ENCODE data around the gene ATP10A.

Gene ATP10A

DNA sequence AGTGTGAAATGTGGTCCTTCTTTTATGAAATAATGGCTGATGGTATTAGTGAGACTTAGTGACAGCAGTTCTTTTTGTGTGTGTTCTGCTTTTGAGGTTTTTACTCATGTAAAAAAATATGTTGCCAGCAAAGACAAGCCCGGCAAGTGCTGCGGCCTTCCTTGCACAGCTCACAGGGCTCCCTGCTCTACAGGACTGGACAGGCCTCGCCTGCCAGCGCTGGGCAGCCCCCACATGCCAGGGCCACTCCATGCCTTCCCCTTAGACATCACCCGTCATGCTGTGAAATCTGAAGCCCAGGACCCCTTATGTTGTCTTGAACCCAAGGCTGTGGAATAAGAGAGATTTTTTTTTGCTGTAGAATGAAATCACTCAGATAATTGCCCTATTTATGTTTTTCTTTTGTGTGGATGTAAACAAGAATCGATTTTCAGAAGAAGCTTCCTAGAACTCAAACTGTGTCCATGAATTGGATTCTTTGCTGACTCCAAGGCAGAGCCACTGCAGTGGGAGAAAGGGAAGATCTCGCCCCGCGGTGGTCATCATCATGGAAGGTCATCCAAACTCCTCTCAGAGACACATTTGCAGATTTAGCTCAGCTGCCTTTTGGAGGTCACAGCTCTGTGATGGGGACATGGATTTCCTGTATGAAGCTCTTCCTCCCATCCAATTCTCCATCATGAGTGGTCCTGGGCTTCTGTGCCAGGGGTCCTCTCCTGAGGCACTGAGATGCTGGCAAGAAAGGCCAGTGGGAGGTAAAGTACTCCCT lies 150.8 kb downstream of the ATP10A start:
- Histone ChIP-seq H3K27me3 (ENCODE audit: control insufficient read depth, insufficient read depth, low read length) (no peaks in the 10 kb centered on the region), H3K9ac (ENCODE audit: low read length) (no peak overlapping the region), H3K9me3 (ENCODE audit: control insufficient read depth, low read length) (no peaks in the 10 kb centered on the region), H3K4me1 (ENCODE audit: control insufficient read depth, insufficient read depth, low read length) (no peaks in the 10 kb centered on the region), H3K4me3 (ENCODE audit: low read length) (no peak overlapping the region), H3K36me3 (ENCODE audit: control insufficient read depth, insufficient read depth, low read length) (no peaks in the 10 kb centered on the region)

DNA sequence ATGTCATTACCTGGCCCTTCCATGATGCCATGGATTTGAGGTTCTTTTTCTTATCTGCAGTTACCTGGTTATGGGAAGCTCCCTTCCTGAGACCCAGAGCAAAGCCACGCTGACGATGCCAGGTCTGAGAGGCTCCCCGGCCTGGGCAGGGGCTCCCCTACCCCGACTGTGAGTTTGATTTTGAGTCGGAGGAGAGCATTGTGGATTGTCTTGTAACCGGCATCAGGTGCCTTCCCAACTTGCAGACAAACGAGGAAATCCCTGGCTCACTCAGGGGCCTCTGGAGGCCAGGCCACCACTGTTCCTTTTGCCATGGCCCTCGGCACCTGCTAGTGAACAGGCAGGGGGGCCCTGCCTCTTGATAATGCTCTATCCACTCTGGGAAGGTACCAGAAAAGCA lies 151.4 kb downstream of the ATP10A start:
- H3K36me3 ChIP-seq (ENCODE audit: control insufficient read depth, insufficient read depth, low read length) = no peaks in the 10 kb centered on the region
- no peaks in the 10 kb centered on the region for H3K9me3 ChIP-seq (ENCODE audit: control insufficient read depth, low read length)
- H3K4me1 ChIP-seq (ENCODE audit: control insufficient read depth, insufficient read depth, low read length) = no peaks in the 10 kb centered on the region
- H3K4me3 ChIP-seq (ENCODE audit: low read length) = no peak overlapping the region
- no peaks in the 10 kb centered on the region for H3K27me3 ChIP-seq (ENCODE audit: control insufficient read depth, insufficient read depth, low read length)
- H3K9ac ChIP-seq (ENCODE audit: low read length) = no peak overlapping the region

DNA sequence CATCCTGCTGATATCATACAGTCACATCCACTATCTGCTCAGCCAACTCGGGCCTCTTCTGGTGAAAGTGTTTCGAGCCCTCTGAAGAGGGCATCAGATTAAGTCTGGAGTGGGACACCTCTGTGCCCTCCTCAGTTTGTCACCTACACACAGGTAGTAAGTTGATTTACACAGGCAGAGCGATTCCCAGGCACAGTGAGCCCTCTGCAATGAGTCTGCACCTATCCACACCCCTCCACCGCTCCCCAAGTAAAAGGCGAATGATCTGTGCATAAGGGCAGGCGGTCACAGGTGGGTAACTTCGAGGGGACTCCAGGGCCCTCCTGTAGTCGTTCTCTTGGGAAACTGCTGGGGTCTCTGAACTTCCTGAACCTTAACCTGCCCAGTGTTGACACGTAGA lies 152.0 kb downstream of the ATP10A start:
- no peaks in the 10 kb centered on the region for H3K36me3 ChIP-seq (ENCODE audit: control insufficient read depth, insufficient read depth, low read length)

DNA sequence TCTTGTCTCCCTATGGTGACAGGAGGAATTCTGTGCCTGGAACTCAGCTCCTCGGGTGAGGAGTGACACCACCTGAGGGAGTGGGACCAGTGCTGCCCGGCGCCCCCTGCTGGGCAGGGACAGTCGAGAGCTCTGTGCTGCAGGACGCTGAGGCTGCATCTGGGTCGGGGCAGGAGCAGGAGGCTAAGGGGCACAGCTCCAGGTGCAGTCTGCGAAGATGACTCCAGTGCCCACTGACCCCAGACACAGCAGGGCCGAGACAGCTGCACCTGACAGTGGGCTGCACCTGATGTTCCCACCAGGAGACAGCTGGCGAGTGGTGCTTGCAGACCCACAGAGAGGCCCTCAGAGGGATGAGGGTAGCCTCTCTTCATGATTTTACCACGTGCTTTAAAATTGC lies 152.9 kb downstream of the ATP10A start:
- no peaks in the 10 kb centered on the region for H3K4me1 ChIP-seq (ENCODE audit: control insufficient read depth, insufficient read depth, low read length)
- no peak overlapping the region for H3K9ac ChIP-seq (ENCODE audit: low read length)
- H3K27me3 ChIP-seq (ENCODE audit: control insufficient read depth, insufficient read depth, low read length) = no peaks in the 10 kb centered on the region
- H3K9me3 ChIP-seq (ENCODE audit: control insufficient read depth, low read length) = no peaks in the 10 kb centered on the region
- no peak overlapping the region for H3K4me3 ChIP-seq (ENCODE audit: low read length)
- no peaks in the 10 kb centered on the region for H3K36me3 ChIP-seq (ENCODE audit: control insufficient read depth, insufficient read depth, low read length)

More for the DNA sequence above, 152.0 kb downstream of the ATP10A start:
- H3K9ac ChIP-seq (ENCODE audit: low read length) = no peak overlapping the region
- no peaks in the 10 kb centered on the region for H3K4me1 ChIP-seq (ENCODE audit: control insufficient read depth, insufficient read depth, low read length)
- no peak overlapping the region for H3K4me3 ChIP-seq (ENCODE audit: low read length)
- no peaks in the 10 kb centered on the region for H3K27me3 ChIP-seq (ENCODE audit: control insufficient read depth, insufficient read depth, low read length)
- no peaks in the 10 kb centered on the region for H3K9me3 ChIP-seq (ENCODE audit: control insufficient read depth, low read length)

DNA sequence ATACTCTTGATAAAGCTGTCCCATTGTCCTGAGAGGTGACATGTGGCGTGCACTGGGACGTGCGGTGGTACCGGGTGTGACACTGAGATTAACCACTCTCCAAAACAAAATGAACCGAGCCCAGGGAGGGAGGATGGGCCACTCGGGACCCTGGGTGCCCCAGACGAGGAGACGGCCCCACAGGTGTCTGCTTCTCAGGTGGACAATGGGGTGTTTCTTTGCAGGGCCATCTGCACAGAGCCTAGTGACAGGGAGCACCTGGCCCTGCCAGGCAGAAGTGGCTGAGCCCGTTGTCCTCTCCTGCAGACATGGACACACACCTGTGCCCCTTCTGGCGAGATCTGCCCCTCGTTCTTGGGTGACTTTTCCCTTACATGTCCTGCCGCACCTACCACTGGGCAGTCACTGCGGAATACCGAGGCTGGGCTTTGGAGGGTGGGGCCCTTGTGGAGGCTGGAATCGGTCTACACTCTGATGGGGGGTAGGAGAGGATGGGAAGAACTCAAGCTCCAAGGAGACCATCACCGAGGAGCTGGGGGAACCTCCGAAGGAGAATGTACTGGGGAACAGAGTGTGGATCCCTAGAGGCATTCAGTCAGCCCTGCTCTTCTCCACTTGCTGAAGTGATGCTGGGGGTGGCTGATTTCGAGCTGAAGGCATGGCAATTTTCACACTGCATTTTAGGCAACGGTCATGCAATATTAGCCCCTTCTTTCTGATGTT lies 153.5 kb downstream of the ATP10A start:
- no peaks in the 10 kb centered on the region for H3K27me3 ChIP-seq (ENCODE audit: control insufficient read depth, insufficient read depth, low read length)
- H3K36me3 ChIP-seq (ENCODE audit: control insufficient read depth, insufficient read depth, low read length) = no peaks in the 10 kb centered on the region
- H3K4me3 ChIP-seq (ENCODE audit: low read length) = no peak overlapping the region
- no peaks in the 10 kb centered on the region for H3K9me3 ChIP-seq (ENCODE audit: control insufficient read depth, low read length)
- H3K9ac ChIP-seq (ENCODE audit: low read length) = no peak overlapping the region
- no peaks in the 10 kb centered on the region for H3K4me1 ChIP-seq (ENCODE audit: control insufficient read depth, insufficient read depth, low read length)

DNA sequence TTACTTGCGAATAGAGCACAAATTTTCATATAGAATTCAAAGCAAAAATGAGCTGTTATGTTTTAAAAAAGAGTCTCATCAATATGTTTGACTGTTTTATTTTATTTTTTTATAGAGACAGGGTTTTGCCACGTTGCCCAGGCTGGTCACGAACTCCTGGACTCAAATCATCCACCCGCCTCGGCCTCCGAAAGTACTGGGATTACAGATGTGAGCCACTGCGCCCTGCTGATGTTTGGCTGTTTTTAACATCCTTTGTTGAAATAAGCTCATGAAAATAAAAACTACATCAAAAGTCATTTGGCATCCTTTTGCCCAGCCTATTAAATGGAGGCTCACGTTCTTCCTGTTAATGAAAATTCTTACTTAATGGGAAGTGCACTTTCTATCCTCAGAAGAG lies 154.7 kb downstream of the ATP10A start:
- Histone ChIP-seq H3K27me3 (ENCODE audit: control insufficient read depth, insufficient read depth, low read length) (no peaks in the 10 kb centered on the region), H3K36me3 (ENCODE audit: control insufficient read depth, insufficient read depth, low read length) (no peaks in the 10 kb centered on the region), H3K4me1 (ENCODE audit: control insufficient read depth, insufficient read depth, low read length) (no peaks in the 10 kb centered on the region), H3K9ac (ENCODE audit: low read length) (no peak overlapping the region), H3K9me3 (ENCODE audit: control insufficient read depth, low read length) (no peaks in the 10 kb centered on the region), H3K4me3 (ENCODE audit: low read length) (no peak overlapping the region)

DNA sequence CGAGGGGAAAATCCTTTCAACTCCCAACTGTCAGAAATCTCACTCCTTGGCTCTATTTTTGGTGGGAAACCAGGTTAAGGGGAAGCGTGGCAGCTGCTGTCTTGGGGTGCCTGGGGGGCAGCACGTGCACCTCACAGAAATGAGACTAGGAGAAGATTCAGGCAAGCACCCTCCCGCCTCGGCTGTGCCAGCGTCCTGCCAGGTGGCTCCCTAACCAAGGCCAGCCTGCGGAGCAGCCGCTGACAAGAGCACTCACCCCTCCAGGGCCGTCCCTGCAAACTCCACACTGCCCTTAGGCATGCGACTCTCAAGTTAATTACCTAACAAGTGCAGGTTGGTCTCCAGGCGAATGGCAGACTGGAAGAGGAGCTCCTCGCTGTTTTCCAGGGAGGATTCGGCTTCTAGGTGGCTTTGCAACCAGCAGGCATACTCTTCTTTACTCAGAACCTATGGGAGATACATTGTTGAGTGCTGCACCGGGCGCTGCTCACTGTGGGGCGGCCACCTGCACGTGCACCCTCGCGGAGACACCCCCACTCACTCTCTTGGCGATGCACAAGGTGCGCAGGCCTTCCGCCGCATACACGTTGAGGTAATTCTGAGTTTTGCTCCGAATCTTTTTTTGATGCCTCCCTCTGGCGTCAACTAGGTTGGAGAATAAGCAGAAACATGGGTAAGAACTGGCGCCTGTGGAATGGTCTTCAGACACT lies 155.3 kb downstream of the ATP10A start:
- H3K4me3 ChIP-seq (ENCODE audit: low read length) = no peak overlapping the region
- H3K9ac ChIP-seq (ENCODE audit: low read length) = no peak overlapping the region
- no peaks in the 10 kb centered on the region for H3K9me3 ChIP-seq (ENCODE audit: control insufficient read depth, low read length)
- no peaks in the 10 kb centered on the region for H3K36me3 ChIP-seq (ENCODE audit: control insufficient read depth, insufficient read depth, low read length)
- no peaks in the 10 kb centered on the region for H3K27me3 ChIP-seq (ENCODE audit: control insufficient read depth, insufficient read depth, low read length)
- no peaks in the 10 kb centered on the region for H3K4me1 ChIP-seq (ENCODE audit: control insufficient read depth, insufficient read depth, low read length)

DNA sequence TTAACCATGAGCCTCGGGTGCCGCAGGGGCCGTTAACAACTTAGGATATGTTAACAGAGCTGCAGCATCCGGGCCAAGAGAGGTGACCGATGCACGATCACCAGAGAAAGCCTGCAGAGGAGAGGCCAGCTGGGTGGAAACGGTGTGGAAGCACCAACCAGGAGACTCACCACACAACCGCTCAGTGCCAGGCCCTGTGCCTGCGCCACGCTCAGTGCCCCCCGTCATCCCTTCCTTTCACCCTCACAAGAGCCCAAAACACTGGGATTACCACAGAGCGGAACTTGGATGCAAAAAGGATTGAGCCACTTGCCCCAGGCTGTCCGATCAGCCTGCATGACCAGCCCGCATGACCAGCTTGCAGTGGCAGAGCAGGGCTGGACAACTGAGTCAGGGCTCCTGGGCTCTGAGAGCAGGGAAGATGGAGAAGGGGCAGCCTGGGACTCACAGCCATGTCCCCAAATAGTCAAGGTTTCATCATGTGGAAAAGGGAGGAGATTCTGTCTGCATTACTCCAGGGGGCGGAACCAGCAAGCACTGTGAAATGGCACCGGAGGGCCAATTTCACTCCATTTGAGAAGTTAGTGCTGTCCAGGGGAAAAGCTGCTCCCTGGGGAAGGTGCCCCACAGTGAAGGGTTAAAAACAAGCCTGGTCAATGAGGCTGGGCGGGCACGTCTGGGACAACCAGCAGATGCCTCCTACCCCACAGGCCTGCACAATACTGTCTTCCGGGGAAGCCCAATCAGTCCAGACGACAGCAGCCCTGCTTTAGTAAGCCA lies 156.8 kb downstream of the ATP10A start:
- no peaks in the 10 kb centered on the region for H3K4me1 ChIP-seq (ENCODE audit: control insufficient read depth, insufficient read depth, low read length)
- H3K9ac ChIP-seq (ENCODE audit: low read length) = no peak overlapping the region
- H3K9me3 ChIP-seq (ENCODE audit: control insufficient read depth, low read length) = no peaks in the 10 kb centered on the region
- H3K36me3 ChIP-seq (ENCODE audit: control insufficient read depth, insufficient read depth, low read length) = no peaks in the 10 kb centered on the region
- no peak overlapping the region for H3K4me3 ChIP-seq (ENCODE audit: low read length)
- no peaks in the 10 kb centered on the region for H3K27me3 ChIP-seq (ENCODE audit: control insufficient read depth, insufficient read depth, low read length)

DNA sequence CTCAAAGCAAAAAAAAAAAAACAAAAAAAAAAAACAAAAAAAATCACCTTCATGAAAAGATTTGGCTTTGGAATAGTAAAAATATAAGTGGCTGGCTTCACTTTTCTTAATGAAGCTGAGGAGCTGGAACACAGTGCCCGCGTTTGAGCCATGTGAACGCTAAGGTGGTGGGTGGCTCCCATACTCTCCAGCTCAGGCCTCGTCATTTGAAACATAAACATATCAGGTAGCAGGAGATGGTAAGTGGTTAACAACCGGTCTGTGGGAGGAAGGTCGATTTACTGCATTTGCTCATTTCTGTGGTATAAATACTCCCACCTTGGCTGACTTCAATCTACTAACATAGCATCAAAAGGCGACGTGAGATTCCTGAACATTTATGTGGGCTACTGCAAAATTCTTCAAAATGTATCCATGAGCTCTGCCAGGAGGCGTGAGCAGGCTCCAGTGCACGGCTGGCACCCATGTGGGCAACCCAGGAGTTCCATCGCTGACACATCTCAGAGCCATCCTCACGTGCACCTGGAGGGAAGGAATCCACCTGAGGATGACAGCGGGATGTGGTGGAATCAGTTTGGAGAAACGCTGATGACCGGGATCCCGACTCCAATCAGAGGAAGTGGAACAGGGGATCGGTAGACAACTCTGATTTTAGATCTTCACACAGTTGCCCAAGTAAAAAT lies 157.6 kb downstream of the ATP10A start:
- H3K27me3 ChIP-seq (ENCODE audit: control insufficient read depth, insufficient read depth, low read length) = no peaks in the 10 kb centered on the region
- no peak overlapping the region for H3K4me3 ChIP-seq (ENCODE audit: low read length)
- no peak overlapping the region for H3K9ac ChIP-seq (ENCODE audit: low read length)
- H3K9me3 ChIP-seq (ENCODE audit: control insufficient read depth, low read length) = no peaks in the 10 kb centered on the region
- no peaks in the 10 kb centered on the region for H3K36me3 ChIP-seq (ENCODE audit: control insufficient read depth, insufficient read depth, low read length)
- H3K4me1 ChIP-seq (ENCODE audit: control insufficient read depth, insufficient read depth, low read length) = no peaks in the 10 kb centered on the region

DNA sequence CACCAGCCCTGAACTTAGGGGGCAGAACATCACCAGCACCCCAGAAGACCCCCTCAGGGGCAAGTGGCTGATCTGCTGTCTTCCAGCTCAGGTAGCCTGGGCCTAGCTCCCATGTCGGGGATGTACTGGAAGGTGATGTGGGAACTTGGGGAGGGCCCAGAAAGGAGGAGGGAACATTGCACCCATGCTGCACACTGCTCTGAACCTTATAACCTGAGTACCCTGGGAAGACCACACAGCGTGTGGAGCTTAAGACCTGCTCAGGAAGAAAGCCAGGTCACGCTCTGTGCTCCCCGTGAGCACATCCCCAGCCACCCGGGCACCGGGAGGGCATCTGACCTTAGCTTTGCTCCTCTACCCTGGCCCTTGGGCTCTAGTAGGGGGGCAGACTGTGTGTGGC lies 159.4 kb downstream of the ATP10A start:
- Histone ChIP-seq H3K4me1 (ENCODE audit: control insufficient read depth, insufficient read depth, low read length) (no peaks in the 10 kb centered on the region), H3K9ac (ENCODE audit: low read length) (no peak overlapping the region), H3K4me3 (ENCODE audit: low read length) (no peak overlapping the region), H3K36me3 (ENCODE audit: control insufficient read depth, insufficient read depth, low read length) (no peaks in the 10 kb centered on the region), H3K27me3 (ENCODE audit: control insufficient read depth, insufficient read depth, low read length) (no peaks in the 10 kb centered on the region), H3K9me3 (ENCODE audit: control insufficient read depth, low read length) (no peaks in the 10 kb centered on the region)

DNA sequence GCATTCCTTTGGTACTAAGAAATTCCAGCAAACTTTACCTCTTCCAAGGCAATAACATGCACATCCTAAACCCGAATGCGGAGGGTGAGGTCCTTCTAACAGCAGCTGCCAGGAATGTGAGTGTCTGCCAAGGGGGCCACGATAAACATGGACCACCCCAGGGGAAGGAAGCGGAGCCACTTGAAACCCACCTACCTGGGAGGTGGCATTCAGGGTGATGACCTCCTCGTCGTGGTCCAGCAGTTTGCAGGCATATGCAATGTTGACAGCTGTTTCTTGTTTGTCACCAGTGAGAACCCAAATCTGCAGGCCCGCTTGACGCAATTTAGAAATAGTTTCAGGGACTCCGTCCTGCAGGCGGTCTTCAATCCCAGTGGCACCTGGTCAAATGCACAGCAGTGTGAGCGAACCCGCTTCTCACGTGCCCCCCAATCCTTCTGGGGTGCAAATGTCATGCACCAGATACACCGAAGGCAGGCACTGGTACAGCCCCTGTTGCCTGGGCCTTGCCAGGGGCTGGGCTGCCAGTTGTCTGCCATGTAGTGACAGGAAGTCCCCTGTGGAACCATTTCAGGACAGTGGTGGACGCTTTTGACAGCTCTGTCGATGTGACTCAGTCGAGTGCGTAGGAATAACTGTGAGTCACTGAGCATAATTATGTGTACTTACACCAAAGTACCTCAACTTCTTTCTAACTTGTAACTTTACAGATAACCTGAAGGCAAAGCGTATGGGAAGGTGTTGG lies 161.2 kb downstream of the ATP10A start:
- H3K36me3 ChIP-seq (ENCODE audit: control insufficient read depth, insufficient read depth, low read length) = no peaks in the 10 kb centered on the region
- H3K27me3 ChIP-seq (ENCODE audit: control insufficient read depth, insufficient read depth, low read length) = no peaks in the 10 kb centered on the region
- H3K4me1 ChIP-seq (ENCODE audit: control insufficient read depth, insufficient read depth, low read length) = no peaks in the 10 kb centered on the region
- no peaks in the 10 kb centered on the region for H3K9me3 ChIP-seq (ENCODE audit: control insufficient read depth, low read length)
- no peak overlapping the region for H3K9ac ChIP-seq (ENCODE audit: low read length)
- no peak overlapping the region for H3K4me3 ChIP-seq (ENCODE audit: low read length)

Data from mucosa of stomach (tissue), 1 donor.